ENCODE measurements around the gene NR6A1.

NR6A1 gene

GRCh38 chr9:124590889-124591641 is 180.0 kb downstream of the NR6A1 start:
- H3K36me3 ChIP-seq (ENCODE audit: control insufficient read depth, insufficient read depth, low read length), result no peaks in the 10 kb centered on the region
- no peak overlapping the region for H3K4me3 ChIP-seq (ENCODE audit: low read depth, low read length)
- H3K9ac ChIP-seq (ENCODE audit: low read depth, low read length), result no peak overlapping the region

GRCh38 chr9:124584631-124585030 is 186.5 kb downstream of the NR6A1 start:
- no peak overlapping the region for H3K9ac ChIP-seq (ENCODE audit: low read depth, low read length)
- H3K27me3 ChIP-seq (ENCODE audit: control insufficient read depth, insufficient read depth, low read length), result no peaks in the 10 kb centered on the region
- no peaks in the 10 kb centered on the region for H3K9me3 ChIP-seq (ENCODE audit: control insufficient read depth, insufficient read depth, low read length)
- peaks cover 5% of the 10 kb centered on the region for H3K4me1 ChIP-seq (ENCODE audit: control insufficient read depth, insufficient read depth, low read length)
- H3K36me3 ChIP-seq (ENCODE audit: control insufficient read depth, insufficient read depth, low read length), result no peaks in the 10 kb centered on the region
- H3K4me3 ChIP-seq (ENCODE audit: low read depth, low read length), result no peak overlapping the region

More at GRCh38 chr9:124590889-124591641, 180.0 kb downstream of the NR6A1 start:
- no peaks in the 10 kb centered on the region for H3K27me3 ChIP-seq (ENCODE audit: control insufficient read depth, insufficient read depth, low read length)
- no peaks in the 10 kb centered on the region for H3K9me3 ChIP-seq (ENCODE audit: control insufficient read depth, insufficient read depth, low read length)
- peaks cover 49% of the 10 kb centered on the region for H3K4me1 ChIP-seq (ENCODE audit: control insufficient read depth, insufficient read depth, low read length)

- H3K36me3 ChIP-seq (ENCODE audit: control insufficient read depth, insufficient read depth, low read length), result no peaks in the 10 kb centered on the region
- H3K9me3 ChIP-seq (ENCODE audit: control insufficient read depth, insufficient read depth, low read length), result no peaks in the 10 kb centered on the region
- H3K9ac ChIP-seq (ENCODE audit: low read depth, low read length), result no peak overlapping the region
- no peaks in the 10 kb centered on the region for H3K27me3 ChIP-seq (ENCODE audit: control insufficient read depth, insufficient read depth, low read length)
- H3K4me1 ChIP-seq (ENCODE audit: control insufficient read depth, insufficient read depth, low read length), result peaks cover 5% of the 10 kb centered on the region
- no peak overlapping the region for H3K4me3 ChIP-seq (ENCODE audit: low read depth, low read length)
These were observed 188.0 kb downstream of the NR6A1 start for GRCh38 chr9:124583134-124583533.

- no peaks in the 10 kb centered on the region for H3K9me3 ChIP-seq (ENCODE audit: control insufficient read depth, insufficient read depth, low read length)
- no peak overlapping the region for H3K9ac ChIP-seq (ENCODE audit: low read depth, low read length)
- H3K27me3 ChIP-seq (ENCODE audit: control insufficient read depth, insufficient read depth, low read length), result no peaks in the 10 kb centered on the region
- no peaks in the 10 kb centered on the region for H3K36me3 ChIP-seq (ENCODE audit: control insufficient read depth, insufficient read depth, low read length)
- H3K4me1 ChIP-seq (ENCODE audit: control insufficient read depth, insufficient read depth, low read length), result peaks cover 7% of the 10 kb centered on the region
- H3K4me3 ChIP-seq (ENCODE audit: low read depth, low read length), result no peak overlapping the region
These were observed 190.9 kb downstream of the NR6A1 start for GRCh38 chr9:124580186-124580585.

GRCh38 chr9:124576751-124577150 is 194.4 kb downstream of the NR6A1 start:
- no peaks in the 10 kb centered on the region for H3K9me3 ChIP-seq (ENCODE audit: control insufficient read depth, insufficient read depth, low read length)

GRCh38 chr9:124574534-124575375 is 196.4 kb downstream of the NR6A1 start:
- Histone ChIP-seq H3K4me3 (ENCODE audit: low read depth, low read length) (no peak overlapping the region), H3K27me3 (ENCODE audit: control insufficient read depth, insufficient read depth, low read length) (no peaks in the 10 kb centered on the region), H3K36me3 (ENCODE audit: control insufficient read depth, insufficient read depth, low read length) (no peaks in the 10 kb centered on the region), H3K9ac (ENCODE audit: low read depth, low read length) (no peak overlapping the region), H3K9me3 (ENCODE audit: control insufficient read depth, insufficient read depth, low read length) (no peaks in the 10 kb centered on the region), H3K4me1 (ENCODE audit: control insufficient read depth, insufficient read depth, low read length) (peaks cover 17% of the 10 kb centered on the region)

More at GRCh38 chr9:124576751-124577150, 194.4 kb downstream of the NR6A1 start:
- Histone ChIP-seq H3K9ac (ENCODE audit: low read depth, low read length) (no peak overlapping the region), H3K4me3 (ENCODE audit: low read depth, low read length) (no peak overlapping the region), H3K4me1 (ENCODE audit: control insufficient read depth, insufficient read depth, low read length) (peaks cover 2% of the 10 kb centered on the region), H3K36me3 (ENCODE audit: control insufficient read depth, insufficient read depth, low read length) (no peaks in the 10 kb centered on the region), H3K27me3 (ENCODE audit: control insufficient read depth, insufficient read depth, low read length) (no peaks in the 10 kb centered on the region)

- no peaks in the 10 kb centered on the region for H3K36me3 ChIP-seq (ENCODE audit: control insufficient read depth, insufficient read depth, low read length)
- no peaks in the 10 kb centered on the region for H3K27me3 ChIP-seq (ENCODE audit: control insufficient read depth, insufficient read depth, low read length)
- H3K4me1 ChIP-seq (ENCODE audit: control insufficient read depth, insufficient read depth, low read length), result peaks cover 26% of the 10 kb centered on the region
- H3K4me3 ChIP-seq (ENCODE audit: low read depth, low read length), result no peak overlapping the region
- no peak overlapping the region for H3K9ac ChIP-seq (ENCODE audit: low read depth, low read length)
- no peaks in the 10 kb centered on the region for H3K9me3 ChIP-seq (ENCODE audit: control insufficient read depth, insufficient read depth, low read length)
These were observed 200.0 kb downstream of the NR6A1 start for GRCh38 chr9:124570942-124571666.

- Histone ChIP-seq H3K27me3 (ENCODE audit: control insufficient read depth, insufficient read depth, low read length) (no peaks in the 10 kb centered on the region), H3K9me3 (ENCODE audit: control insufficient read depth, insufficient read depth, low read length) (no peaks in the 10 kb centered on the region), H3K4me1 (ENCODE audit: control insufficient read depth, insufficient read depth, low read length) (peaks cover 26% of the 10 kb centered on the region), H3K4me3 (ENCODE audit: low read depth, low read length) (no peak overlapping the region), H3K36me3 (ENCODE audit: control insufficient read depth, insufficient read depth, low read length) (no peaks in the 10 kb centered on the region), H3K9ac (ENCODE audit: low read depth, low read length) (peak overlapping the region; percentile 17)
These were observed 201.2 kb downstream of the NR6A1 start for GRCh38 chr9:124569942-124570341.

GRCh38 chr9:124567362-124567761 is 203.7 kb downstream of the NR6A1 start:
- Histone ChIP-seq H3K36me3 (ENCODE audit: control insufficient read depth, insufficient read depth, low read length) (no peaks in the 10 kb centered on the region), H3K27me3 (ENCODE audit: control insufficient read depth, insufficient read depth, low read length) (no peaks in the 10 kb centered on the region), H3K9me3 (ENCODE audit: control insufficient read depth, insufficient read depth, low read length) (no peaks in the 10 kb centered on the region), H3K4me3 (ENCODE audit: low read depth, low read length) (no peak overlapping the region), H3K4me1 (ENCODE audit: control insufficient read depth, insufficient read depth, low read length) (peaks cover 31% of the 10 kb centered on the region), H3K9ac (ENCODE audit: low read depth, low read length) (no peak overlapping the region)

- H3K27me3 ChIP-seq (ENCODE audit: control insufficient read depth, insufficient read depth, low read length), result no peaks in the 10 kb centered on the region
- no peaks in the 10 kb centered on the region for H3K9me3 ChIP-seq (ENCODE audit: control insufficient read depth, insufficient read depth, low read length)
- no peaks in the 10 kb centered on the region for H3K36me3 ChIP-seq (ENCODE audit: control insufficient read depth, insufficient read depth, low read length)
- no peak overlapping the region for H3K9ac ChIP-seq (ENCODE audit: low read depth, low read length)
- H3K4me3 ChIP-seq (ENCODE audit: low read depth, low read length), result no peak overlapping the region
- H3K4me1 ChIP-seq (ENCODE audit: control insufficient read depth, insufficient read depth, low read length), result peaks cover 13% of the 10 kb centered on the region
These were observed 208.8 kb downstream of the NR6A1 start for GRCh38 chr9:124562328-124562727.

- Histone ChIP-seq H3K9ac (ENCODE audit: low read depth, low read length) (no peak overlapping the region), H3K4me1 (ENCODE audit: control insufficient read depth, insufficient read depth, low read length) (peaks cover 13% of the 10 kb centered on the region), H3K27me3 (ENCODE audit: control insufficient read depth, insufficient read depth, low read length) (no peaks in the 10 kb centered on the region), H3K36me3 (ENCODE audit: control insufficient read depth, insufficient read depth, low read length) (no peaks in the 10 kb centered on the region), H3K9me3 (ENCODE audit: control insufficient read depth, insufficient read depth, low read length) (no peaks in the 10 kb centered on the region), H3K4me3 (ENCODE audit: low read depth, low read length) (no peak overlapping the region)
These were observed 211.2 kb downstream of the NR6A1 start for GRCh38 chr9:124559871-124560270.

All from iPS-15b (cell line).